Left lobe of liver (tissue), 2 donors: ENCODE data around the gene WHRN. TPM values are rescaled to one million over a fixed set of nuclear protein-coding genes. Genes with fewer than 3 reads are reported as not detected.

Experiments used
- ATAC-seq: fragments of 200-7000 bp; cut with Tn5 transposase; one replicate; pipeline ENCODE4 v1.9.1; 2020; ENCODE audit warnings: mild to moderate bottlenecking, moderate library complexity
- DNase-seq: peaks from one replicate; pipeline ENCODE4 v3.0.0-alpha.2; 2020; ENCODE audit warnings: low spot score
- total RNA-seq: library from RNA; stranded (reverse); gene quantifications from one replicate; pipeline ENCODE4 v1.2.1, GENCODE V29; 2021
- donor health status: DM: no; HTN: no; CAD: no; lungs with moderate emphysema.
- donor health status: DM: no; HTN: yes; CAD: no.

Gene WHRN
- total RNA-seq, 1 donor from 2014 or later: 2.8 TPM

- DNase-seq (no peak), ATAC-seq (no peak)
Measured at GRCh38 chr9:114404531-114404930, 100.7 kb downstream of the WHRN start.

DNA sequence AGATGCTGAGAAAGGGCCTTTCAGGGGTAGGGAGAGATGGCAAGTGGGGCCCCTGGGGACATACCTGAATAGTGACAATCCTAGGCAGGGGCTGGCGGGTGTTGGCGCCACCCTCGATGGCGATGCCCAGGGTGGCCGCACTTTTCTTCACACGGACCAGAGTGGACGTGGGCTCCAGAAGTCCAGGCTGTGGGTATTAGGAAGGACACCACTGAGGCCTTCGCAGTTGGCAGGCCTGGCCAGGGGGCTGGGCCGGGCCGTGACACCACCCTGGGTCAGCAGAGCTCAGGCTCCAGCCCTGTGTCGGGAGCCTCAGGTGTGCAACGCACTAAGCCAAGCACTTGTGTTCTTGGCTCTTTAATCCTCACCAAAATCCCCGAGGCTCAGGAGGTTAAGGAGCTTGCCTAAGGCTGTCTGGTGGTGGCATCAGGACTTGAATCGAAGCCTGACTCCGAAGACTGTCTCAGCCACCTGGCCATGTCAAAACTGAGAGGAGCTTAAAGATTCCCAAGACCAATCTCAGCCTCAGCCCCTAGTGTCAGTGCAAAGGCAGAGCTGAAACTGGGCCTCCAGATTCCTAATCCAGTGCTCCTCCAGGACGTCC is 102.0 kb downstream of the WHRN start:
- ATAC-seq: no peak
- no peak for DNase-seq

- ATAC-seq: no peak
- DNase-seq: no peak
Measured at GRCh38 chr9:114401344-114401743, 103.9 kb downstream of the WHRN start.

GRCh38 chr9:114400772-114401171 is 104.5 kb downstream of the WHRN start:
- no peak for DNase-seq
- no peak for ATAC-seq

DNA sequence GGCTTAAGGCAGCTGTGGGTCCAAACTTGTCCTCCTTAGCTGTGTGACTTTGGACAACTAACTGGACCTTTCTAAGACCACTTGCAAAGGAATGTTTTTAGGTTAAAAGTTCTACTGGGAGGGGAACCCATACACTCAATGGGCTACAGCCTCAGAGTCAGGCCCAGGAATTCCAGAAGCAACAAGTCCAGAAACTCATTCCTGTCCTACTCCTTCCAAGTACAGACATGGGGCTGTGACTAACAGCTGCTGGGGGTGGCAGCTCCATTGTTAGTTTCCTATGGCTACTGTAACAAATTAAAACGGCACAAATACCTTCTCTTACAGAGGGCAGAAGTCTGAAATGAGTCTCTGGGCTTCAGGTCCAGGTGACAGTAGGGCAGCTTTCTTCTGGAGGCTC is 105.1 kb downstream of the WHRN start:
- no peak for DNase-seq
- ATAC-seq: no peak

- ATAC-seq: no peak
- DNase-seq: no peak
Measured at GRCh38 chr9:114399381-114399780, 105.9 kb downstream of the WHRN start.

DNA sequence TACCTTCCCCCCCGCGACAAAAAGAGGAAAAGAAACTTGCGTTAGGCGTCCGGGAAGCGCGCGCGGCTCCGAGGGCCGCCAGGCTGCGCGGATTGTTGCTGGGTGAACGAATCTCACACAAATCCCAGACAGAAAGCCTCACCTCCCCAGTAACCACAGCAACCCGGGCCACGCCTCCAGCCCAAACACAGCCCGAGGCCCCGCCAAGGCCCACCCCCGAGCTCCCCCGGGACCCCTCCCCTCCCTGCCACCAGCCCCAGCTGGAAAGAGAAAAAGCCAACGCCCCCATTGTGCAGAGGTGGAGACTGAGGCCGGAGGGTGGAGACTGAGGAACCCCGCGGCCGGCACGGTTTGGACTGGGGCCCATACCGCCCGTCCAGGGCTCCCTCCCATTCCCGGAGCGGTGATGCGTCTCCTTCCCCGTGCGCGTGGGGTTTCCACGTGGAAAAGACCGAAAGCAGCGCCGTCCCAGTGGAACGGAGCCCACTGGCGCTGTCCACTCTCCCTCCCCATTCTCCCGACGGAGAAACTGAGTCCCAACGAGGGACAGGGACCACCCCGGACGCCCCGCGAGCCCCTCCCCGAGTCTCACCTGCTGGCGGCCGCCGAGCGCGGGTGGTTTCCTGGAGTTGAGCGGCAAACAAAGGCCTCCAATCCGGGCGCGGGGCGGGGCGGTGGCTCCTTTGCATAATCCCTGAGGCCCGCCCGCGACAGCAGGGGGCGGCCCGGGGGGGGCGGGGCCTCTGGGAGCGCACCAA is 107.2 kb downstream of the WHRN start:
- ATAC-seq (peak; percentile 90), DNase-seq (peak; percentile 98)

- ATAC-seq (peak; percentile 0), DNase-seq (no peak)
Measured at GRCh38 chr9:114397219-114397847, 107.9 kb downstream of the WHRN start.

DNA sequence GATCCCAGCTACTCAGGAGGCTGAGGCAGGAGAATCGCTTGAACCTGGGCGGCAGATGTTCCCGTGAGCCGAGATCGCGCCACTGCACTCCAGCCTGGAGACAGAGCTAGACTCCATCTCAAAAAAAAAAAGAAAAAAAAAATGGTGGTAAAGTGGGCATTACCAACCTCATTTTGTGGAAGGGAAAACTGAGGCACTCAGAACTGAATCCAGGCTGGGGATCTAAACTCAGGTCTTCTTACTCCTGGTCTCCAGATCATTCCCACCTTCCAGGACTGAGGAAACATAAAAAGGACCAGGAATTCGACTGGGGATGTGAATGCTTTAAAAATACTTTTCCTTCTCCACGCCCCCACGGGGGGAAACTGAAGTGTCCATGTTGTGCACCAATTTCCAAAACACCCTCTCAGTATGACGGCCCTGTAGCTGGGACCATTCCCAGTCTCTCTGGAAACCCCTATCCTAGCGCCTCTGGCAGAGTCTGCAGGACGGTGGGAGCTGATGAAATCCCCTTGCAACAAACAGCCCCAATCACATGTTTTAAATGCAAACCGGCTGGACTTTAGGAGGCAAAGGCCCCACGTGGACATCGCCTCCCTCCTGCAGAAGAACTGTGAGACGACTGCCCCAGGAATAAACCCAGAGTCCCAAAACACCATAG is 108.6 kb downstream of the WHRN start:
- ATAC-seq (no peak), DNase-seq (no peak)

DNA sequence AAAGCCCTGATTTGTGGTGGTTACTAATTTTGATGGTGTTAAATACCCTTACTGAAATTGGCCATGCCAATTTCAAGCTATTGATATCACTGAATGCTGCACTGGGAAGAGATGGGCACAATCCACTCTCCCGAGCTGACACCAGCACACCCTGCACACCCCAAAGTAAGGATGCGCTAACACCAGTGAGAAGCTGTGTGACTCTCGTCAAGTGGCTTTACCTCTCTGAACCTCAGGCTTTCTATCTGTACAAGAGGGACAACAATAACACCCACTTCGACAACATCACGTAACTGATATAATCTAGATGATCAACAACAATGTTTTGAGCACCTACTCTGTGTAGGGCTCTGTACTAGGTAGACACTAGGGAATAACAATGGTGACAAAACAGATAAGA is 109.5 kb downstream of the WHRN start:
- DNase-seq: no peak

DNA sequence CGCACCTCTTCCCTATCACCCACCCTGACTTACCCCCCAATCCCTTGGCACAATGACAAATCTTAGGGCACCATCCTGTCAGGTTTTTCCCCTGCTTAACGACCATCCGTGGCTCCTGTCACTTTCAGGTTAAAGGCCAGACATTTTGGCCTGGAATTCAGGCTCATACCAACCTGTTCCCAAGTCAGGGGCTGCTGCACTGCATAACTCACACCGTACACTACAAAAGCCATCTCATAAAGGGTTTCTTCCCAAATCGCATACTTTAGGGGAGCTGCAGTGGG is 110.0 kb downstream of the WHRN start:
- ATAC-seq (no peak), DNase-seq (no peak)

More for the DNA sequence above, 109.5 kb downstream of the WHRN start:
- no peak for ATAC-seq

DNA sequence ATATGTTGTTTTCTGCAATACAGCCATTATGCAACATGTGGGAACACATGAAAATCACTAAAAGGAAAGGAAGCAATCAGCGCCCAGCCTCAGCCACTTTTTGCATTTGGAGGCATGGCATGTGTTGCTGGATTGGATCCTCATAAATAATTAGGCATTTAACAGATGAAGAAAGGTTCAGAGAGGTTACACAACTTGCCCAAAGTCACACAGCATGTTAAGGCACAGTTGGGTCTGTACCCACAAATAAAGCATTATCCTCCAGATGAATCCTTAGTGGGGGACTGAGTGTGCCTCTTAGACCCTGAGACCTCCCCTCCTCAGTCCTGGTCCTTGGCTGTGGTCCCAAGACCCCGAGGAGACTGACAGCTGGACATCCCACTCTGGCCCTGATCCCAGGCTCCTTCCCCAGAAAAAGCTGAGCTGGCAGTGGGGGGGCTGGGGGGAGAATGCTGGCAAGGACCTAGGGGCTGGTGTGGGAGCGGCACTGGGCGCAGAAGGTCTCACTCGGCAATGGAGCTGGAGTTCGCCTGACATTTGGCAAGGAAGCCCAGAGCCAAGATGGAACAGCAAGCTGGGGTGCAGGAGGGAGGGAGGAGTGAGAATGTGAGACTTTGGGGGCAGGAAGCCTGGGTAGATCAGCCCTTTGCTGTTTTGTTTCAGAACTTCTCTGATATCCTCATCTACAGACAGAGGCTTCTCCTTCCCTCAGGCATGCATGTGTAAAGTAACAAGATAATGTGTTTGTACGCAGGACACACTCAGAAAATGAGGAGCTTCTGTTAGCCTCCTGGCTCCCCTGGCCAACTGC is 110.5 kb downstream of the WHRN start:
- DNase-seq (no peak), ATAC-seq (no peak)

DNA sequence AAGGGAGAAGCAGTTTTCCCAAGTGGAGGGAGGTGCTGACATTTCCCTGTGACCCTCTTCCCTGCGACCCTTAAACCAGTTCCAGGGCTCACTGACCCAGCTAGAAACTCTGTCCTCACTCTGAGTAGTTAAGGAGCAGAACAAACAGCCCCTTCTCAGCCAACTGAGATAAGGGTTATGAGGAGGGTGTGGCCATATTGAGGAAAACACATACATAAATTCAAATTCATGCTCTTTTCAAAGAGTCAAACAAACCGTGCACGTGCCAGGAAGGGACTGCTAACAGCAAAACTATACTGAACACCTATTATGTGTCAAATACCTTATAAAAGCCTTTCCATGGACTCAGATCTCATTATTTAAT is 112.5 kb downstream of the WHRN start:
- no peak for DNase-seq

DNA sequence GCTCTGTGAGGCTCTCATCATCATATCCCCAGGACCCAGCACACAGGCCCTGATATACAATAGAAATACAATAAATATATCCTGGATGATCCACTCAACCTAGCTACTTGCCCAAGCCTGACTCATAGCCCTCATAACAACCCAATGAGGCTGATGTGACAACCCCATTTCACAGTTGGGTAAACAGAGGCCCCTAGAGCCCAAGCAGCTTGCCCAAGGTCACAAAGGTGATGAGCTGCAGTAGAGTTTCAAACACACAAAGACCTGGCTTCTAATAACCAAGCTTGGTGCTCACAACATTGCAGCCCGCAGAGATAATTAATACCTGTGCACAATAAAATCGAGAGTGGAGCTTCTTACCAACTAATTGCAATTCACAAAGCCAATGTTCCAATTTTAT is 114.3 kb downstream of the WHRN start:
- ATAC-seq (no peak), DNase-seq (no peak)

More for the DNA sequence above, 112.5 kb downstream of the WHRN start:
- ATAC-seq: peak; percentile 51

GRCh38 chr9:114389612-114390368 is 115.5 kb downstream of the WHRN start:
- ATAC-seq: no peak
- no peak for DNase-seq

DNA sequence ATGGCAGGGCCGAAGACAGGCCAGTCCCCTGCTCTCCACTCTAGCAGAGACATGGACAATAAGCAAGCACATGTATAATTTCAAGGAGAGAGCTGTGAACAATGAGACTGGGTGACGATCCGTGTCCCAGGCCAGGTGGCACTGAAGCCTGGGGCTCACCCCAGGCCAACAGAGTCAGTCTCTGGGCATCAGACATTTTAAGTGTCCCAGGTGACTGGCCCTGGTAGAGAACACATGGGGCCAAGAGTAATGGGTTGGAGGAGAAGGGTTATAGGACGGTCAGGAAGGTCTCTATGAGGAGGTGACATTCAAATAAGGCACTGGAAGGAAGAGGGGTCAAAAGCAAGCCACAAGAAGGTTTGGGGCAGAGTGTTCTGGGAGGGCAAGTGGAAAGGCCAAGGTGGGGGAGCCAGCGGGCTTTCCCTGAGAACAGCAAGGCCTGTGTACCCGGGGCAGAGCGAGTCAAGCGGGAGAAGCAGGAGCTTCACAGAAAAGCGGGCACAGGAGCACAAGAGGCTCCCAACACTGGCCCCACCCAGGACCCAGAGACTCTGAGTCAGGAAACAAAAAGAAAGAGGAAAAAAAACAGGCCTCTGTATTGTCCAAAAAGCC is 116.4 kb downstream of the WHRN start:
- no peak for ATAC-seq

DNA sequence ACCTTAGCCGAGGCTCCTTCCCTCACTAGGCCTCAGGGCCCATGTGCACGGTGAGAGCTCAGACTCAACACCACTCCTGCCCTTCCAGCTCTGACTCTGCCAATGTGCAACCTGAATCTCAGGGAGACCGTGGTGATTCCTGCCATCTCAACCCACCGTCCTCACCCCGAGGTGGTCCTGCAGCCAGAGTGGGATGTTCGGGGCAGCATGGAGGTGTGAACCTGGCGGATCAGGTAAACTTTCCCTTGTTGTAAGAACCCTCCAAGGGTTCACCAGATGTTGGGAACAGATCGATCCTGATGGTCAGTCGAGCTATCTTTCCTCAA is 117.0 kb downstream of the WHRN start:
- no peak for DNase-seq
- ATAC-seq: no peak

More for the DNA sequence above, 116.4 kb downstream of the WHRN start:
- DNase-seq: no peak

GRCh38 chr9:114387680-114388356 is 117.5 kb downstream of the WHRN start, which contains the start of gene AKNA:
Gene AKNA, minus strand, starts transcription at chr9:114387982. Its CDS starts 6,649 bp downstream, at chr9:114381333.
- DNase-seq (no peak), ATAC-seq (peak; percentile 39)
